Adipocyte (in vitro differentiated cells): ENCODE measurements around the gene NUDT3.
"Not testable (repeated sequence)": the region's sequence is repeated elsewhere in the genome, so short reads cannot be mapped to it uniquely, and the experiment has no call there.

Experiments used
- DNase-seq: peaks from one replicate; pipeline ENCODE4 v3.0.0-alpha.2; 2015; ENCODE audit warnings: low read depth
- H3K27me3 ChIP-seq: replicated peaks from 2 replicates; pipeline ENCODE4 v1.7.0; 2013; ENCODE audit warnings: mild to moderate bottlenecking, low read length, moderate library complexity; ENCODE audit not compliant: control insufficient read depth, insufficient read depth
- H3K36me3 ChIP-seq: 2 replicates; pipeline ENCODE4 v1.7.0; 2013; ENCODE audit warnings: low read length, mild to moderate bottlenecking, moderate library complexity; ENCODE audit not compliant: control insufficient read depth, insufficient read depth, severe bottlenecking
- H3K4me1 ChIP-seq: 2 replicates; pipeline ENCODE4 v1.7.0; 2013; ENCODE audit warnings: mild to moderate bottlenecking, low read length, moderate library complexity; ENCODE audit not compliant: control insufficient read depth, insufficient read depth
- H3K4me3 ChIP-seq: 2 replicates; pipeline ENCODE4 v1.7.0; 2013; ENCODE audit warnings: mild to moderate bottlenecking, low read length, moderate library complexity
- H3K9ac ChIP-seq: 2 replicates; pipeline ENCODE4 v1.7.0; 2013; ENCODE audit warnings: mild to moderate bottlenecking, low read length, moderate library complexity
- H3K9me3 ChIP-seq: 2 replicates; pipeline ENCODE4 v1.7.0; 2013; ENCODE audit warnings: mild to moderate bottlenecking, low read length, moderate library complexity; ENCODE audit not compliant: control insufficient read depth

Gene NUDT3

DNA sequence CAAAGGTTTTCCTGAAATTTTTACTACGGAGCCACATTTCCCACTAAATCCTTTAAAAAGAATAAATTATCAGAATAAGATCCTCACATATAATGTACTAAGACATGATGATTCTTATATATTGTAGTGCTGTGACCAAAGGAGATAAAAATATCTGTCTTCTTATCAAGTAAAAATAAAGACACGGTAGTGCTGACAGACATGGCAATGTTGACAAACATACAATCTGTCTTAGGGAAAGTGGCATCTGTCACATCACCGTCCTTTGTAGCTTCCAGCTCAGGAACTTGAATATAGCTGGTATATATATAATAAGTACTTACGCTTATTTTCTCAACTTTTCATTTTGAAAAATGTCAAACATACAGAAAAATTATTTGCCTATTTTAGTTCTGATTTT, 66.8 kb downstream of the NUDT3 start:
- no peak overlapping the region for H3K9ac ChIP-seq
- no peak overlapping the region for H3K4me3 ChIP-seq
- no peaks in the 10 kb centered on the region for H3K27me3 ChIP-seq
- peaks cover 4% of the 10 kb centered on the region for H3K36me3 ChIP-seq
- H3K4me1 ChIP-seq, result peaks cover 9% of the 10 kb centered on the region
- no peaks in the 10 kb centered on the region for H3K9me3 ChIP-seq
- DNase-seq, result no peak

DNA sequence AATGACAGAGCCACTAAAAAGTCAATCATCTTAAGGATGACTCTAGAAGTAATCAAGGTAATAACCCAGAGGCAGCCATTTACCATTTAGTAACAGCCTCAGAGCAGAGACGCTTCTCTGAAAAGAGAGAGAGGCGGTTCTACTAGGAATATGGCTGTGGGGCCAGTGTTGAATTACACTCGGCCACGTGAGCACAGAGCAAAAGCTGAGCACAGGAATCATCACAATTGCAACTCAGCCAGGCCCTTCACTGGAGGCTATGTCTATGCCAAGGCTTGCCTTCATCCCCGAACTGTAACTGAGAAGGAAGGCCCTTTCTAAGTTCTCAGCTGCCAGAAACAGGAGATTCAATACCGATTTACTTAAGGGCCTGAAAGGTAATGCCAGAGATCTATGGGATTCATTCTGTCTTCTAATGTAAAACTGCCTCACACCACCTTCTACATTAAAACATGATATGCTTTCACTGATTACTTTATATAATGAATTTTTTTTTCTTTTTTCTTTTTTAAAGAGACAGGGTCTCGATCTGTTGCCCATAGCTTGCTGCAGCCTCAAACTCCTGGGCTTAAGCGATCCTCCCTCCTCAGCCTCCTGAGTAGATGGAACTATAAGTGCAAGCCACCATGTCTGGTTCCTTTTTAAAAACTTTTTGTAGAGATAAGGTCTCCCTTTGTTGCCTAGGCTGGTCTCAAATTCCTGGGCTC, 67.6 kb downstream of the NUDT3 start:
- peak; percentile 71 for DNase-seq
- Histone ChIP-seq H3K9ac (peak overlapping the region; percentile 58), H3K4me3 (no peak overlapping the region), H3K9me3 (no peaks in the 10 kb centered on the region), H3K36me3 (peaks cover 4% of the 10 kb centered on the region), H3K4me1 (peaks cover 9% of the 10 kb centered on the region), H3K27me3 (no peaks in the 10 kb centered on the region)

DNA sequence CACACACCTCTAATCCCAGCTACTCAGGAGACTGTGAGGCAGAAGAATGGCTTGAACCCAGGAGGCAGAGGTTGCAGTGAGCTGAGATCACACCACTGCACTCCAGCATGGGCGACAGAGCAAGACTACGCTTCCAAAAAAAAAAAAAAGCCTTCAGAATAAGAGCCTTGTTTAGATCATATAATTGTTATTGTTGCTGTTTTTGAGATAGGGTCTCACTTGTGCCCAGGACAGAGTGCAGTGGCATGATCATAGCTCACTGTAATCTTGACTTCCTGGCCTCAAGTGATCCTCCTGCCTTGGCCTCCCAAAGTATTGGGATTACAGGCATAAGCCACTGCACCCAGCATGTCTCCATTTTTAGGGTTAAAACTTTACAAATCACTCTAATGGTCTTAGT, 68.2 kb downstream of the NUDT3 start:
- H3K9ac ChIP-seq, H3K36me3 ChIP-seq, H3K4me1 ChIP-seq, H3K4me3 ChIP-seq, DNase-seq, H3K27me3 ChIP-seq, H3K9me3 ChIP-seq: not testable (repeated sequence)

DNA sequence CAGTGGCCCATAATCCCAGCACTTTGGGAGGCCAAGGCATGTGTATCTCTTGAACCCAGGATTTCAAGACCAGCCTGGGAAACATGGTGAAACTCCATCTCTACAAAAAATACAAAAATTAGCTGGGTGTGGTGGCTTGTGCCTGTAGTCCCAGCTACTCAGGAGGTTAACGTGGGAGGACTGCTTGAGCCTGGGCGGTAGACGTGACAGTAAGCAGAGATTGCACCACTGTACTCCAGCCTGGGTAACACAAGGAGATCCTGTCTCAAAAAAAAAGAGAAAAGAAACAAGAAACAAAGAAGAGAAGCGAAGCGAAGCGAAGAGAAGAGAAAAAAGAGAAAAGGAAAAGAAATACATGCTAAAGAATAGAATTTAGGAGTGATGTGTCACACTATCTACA, 69.2 kb downstream of the NUDT3 start:
- no peaks in the 10 kb centered on the region for H3K27me3 ChIP-seq
- no peaks in the 10 kb centered on the region for H3K9me3 ChIP-seq
- H3K4me3 ChIP-seq, result no peak overlapping the region
- H3K4me1 ChIP-seq, result peaks cover 15% of the 10 kb centered on the region
- H3K9ac ChIP-seq, result no peak overlapping the region
- DNase-seq, result no peak
- H3K36me3 ChIP-seq, result peaks cover 4% of the 10 kb centered on the region

DNA sequence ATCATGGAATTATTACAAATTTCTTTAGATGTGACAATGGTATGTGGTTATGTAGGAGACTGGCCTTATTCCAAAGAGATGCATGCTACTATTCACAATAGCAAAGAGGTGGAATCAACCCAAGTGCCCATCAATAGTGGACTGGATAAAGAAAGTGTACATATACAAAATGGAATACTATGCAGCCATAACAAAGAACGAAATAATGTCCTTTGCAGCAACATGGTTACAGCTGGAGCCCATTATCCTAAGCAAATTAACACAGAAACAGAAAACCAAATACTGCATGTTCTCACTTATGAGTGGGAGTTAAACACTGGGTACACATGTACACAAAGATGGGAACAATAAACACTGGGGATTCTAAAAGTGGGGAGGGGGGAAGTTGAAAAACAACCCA, 69.7 kb downstream of the NUDT3 start:
- no peak for DNase-seq
- Histone ChIP-seq H3K9me3 (no peaks in the 10 kb centered on the region), H3K4me1 (peaks cover 20% of the 10 kb centered on the region), H3K4me3 (no peak overlapping the region), H3K36me3 (peaks cover 3% of the 10 kb centered on the region), H3K27me3 (no peaks in the 10 kb centered on the region), H3K9ac (no peak overlapping the region)

DNA sequence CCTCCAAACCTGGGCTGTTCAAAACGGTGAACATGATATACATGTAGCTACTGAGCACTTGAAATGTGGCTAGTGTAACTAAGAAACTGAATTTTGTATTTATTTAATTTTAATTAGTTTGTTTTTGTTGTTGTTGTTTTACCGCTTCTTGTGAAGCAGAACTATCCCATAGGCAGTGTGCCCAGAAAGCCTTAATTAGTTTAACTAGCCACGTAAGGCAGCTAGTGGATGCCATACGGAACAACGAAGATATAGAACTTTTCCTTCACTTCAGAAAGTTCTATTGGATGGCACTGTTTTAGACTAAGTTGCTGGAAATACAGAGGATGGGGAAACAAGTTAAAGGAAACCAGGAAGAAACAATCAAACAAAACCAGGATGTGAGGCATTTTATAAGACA, 70.6 kb downstream of the NUDT3 start:
- H3K9ac ChIP-seq, result no peak overlapping the region
- peaks cover 23% of the 10 kb centered on the region for H3K4me1 ChIP-seq
- no peaks in the 10 kb centered on the region for H3K27me3 ChIP-seq
- DNase-seq, result no peak
- H3K36me3 ChIP-seq, result no peaks in the 10 kb centered on the region
- no peak overlapping the region for H3K4me3 ChIP-seq
- no peaks in the 10 kb centered on the region for H3K9me3 ChIP-seq

DNA sequence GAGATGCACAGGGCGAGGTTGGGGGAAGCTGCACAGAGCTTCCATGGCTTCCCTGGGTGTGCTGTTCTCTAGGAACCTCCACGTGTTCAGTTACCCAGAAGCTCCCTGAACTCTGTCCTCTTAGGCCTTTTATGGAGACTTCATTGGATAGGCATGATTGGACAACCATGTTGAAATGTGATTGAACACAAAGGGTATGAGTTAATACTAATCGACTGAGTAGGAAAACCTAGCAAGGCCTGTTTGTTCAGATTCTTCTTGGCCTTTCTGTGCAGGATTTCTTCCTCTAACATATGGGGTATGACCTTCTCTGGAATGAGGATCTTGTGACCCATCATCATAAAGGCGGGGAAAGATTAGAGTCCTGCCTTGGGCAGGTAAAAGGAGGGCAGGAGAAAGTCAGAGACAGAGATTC, 73.0 kb downstream of the NUDT3 start:
- no peaks in the 10 kb centered on the region for H3K9me3 ChIP-seq
- DNase-seq, result no peak

DNA sequence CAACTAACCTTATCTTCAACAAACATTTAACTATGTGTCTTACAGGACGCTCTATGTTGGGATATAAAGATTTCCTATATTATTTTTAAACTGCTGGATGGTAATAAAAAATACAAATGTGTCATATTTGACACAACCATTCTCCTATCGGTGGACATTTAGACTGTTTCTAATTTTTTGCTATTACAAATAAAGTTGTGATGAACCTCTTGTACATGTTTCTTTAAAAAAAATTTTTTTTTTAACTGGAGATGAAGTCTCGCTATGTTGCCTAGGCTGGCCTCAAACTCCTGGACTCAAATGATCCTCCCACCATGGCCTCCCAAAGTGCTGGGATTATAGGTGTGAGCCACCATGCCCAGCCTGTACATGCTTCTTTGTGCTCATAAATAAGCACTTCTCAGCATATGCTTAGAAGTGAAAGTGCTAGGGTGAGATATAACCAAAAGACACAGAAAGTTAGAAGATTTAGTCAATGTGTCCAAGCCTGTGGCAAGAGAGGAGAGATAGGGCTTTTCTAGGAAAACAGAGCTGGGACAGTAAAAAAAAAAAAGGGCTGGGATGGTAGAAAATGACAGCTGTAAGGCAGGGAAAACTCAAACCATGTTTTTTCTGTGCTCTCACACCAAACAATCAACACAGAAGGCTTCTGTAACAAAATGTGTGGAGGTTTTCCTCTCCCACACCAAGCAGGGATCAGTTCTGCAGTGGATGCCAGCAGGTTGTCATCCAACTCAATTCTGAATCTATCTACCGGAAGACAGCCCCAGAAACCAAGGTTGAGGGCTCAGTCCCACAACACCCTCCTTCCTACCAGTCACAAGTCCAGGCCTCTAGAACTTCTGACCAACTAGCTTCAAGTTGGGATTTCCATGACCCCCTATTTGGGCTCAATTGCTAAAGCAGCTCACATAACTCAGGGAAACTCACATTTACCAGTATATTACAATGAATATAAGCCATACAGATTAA, 73.7 kb downstream of the NUDT3 start:
- Histone ChIP-seq H3K27me3 (no peaks in the 10 kb centered on the region), H3K4me1 (peaks cover 14% of the 10 kb centered on the region), H3K4me3 (no peak overlapping the region), H3K36me3 (no peaks in the 10 kb centered on the region), H3K9me3 (no peaks in the 10 kb centered on the region), H3K9ac (no peak overlapping the region)
- DNase-seq, result no peak

More for the DNA sequence above, 73.0 kb downstream of the NUDT3 start:
- no peaks in the 10 kb centered on the region for H3K36me3 ChIP-seq
- no peak overlapping the region for H3K9ac ChIP-seq
- no peaks in the 10 kb centered on the region for H3K27me3 ChIP-seq
- no peak overlapping the region for H3K4me3 ChIP-seq
- peaks cover 16% of the 10 kb centered on the region for H3K4me1 ChIP-seq

DNA sequence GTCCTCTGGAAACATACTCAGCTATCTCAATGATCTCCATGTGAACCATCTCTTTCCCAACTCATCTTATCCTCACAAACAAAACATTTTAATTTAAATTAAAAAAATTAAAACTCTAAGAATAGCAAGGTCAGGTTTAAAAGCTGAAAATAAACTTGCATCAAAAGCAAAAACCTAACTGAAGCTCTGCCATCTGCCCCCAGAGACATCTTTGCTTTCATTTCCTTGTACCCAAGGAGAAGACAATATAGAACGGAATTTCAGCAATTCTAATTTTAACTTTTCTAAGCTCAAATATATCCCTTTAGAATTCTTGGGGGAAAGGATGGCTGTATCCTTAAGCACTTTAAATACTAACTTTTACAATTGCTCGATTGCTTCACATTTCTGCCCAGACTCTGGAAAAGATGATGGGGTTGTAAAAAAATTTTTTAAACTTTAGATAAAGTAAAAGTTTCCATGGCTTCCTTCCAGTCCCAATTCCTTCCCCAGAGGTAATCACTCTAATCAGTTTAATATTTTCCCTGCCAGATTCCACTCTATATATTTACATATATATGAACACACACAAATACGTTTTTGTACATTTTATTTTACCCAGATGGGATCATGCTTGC, 74.5 kb downstream of the NUDT3 start:
- H3K36me3 ChIP-seq, result no peaks in the 10 kb centered on the region
- H3K9me3 ChIP-seq, result no peaks in the 10 kb centered on the region
- peaks cover 14% of the 10 kb centered on the region for H3K4me1 ChIP-seq
- H3K27me3 ChIP-seq, result no peaks in the 10 kb centered on the region
- peak overlapping the region; percentile 5 for H3K9ac ChIP-seq
- peak overlapping the region; percentile 11 for H3K4me3 ChIP-seq
- peak; percentile 74 for DNase-seq

DNA sequence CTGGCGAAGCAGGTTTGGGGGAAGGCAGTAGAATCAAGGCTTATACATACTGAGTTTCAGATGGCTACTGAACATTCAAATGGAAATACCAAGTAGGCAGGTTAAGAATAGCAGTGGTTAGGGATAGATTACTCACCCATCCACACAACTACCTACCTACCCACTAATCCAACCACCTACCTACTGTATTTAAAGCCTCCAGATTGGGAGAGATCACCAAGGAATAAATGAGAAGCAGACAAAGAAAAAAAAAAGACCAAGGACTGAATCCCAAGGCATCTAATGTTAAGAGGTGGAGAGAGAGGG, 75.3 kb downstream of the NUDT3 start:
- Histone ChIP-seq H3K9me3 (no peaks in the 10 kb centered on the region), H3K4me3 (no peak overlapping the region), H3K4me1 (peaks cover 14% of the 10 kb centered on the region)

DNA sequence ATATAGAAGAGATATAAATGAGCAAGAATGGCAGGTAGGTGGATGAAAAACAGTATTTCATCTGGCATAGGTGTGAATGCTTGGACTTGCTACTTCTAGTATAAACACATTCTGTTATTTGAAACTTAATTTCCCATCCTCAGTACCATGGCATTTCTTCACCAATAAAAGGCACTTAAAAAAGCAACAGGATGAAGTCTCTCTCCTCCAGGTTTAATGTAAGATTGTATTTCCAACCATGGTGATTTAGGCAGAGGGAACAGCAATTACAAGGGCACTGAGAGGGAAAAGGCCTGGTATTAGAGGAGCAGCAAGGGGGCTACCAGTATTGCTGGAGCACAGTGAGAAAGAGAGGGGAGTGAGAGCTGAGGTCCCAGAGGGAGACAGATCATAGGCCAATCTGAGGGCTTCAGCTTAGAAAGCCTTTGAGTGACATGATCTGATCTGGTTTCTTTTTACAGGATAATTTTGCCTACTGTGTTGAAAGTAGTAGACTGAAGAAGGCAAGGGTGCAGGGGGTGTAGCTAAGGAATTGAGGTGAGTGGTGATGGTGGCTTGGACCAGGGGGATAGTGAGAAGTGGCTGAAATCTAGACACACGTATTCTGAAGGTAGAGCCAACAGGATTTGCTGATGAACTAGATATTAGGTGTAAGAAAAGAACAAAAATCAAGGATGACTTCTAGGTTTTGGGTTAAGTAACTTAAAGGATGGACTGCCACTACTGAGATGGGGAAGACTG, 75.9 kb downstream of the NUDT3 start:
- peaks cover 14% of the 10 kb centered on the region for H3K4me1 ChIP-seq
- no peaks in the 10 kb centered on the region for H3K27me3 ChIP-seq
- no peak overlapping the region for H3K4me3 ChIP-seq
- H3K36me3 ChIP-seq, result no peaks in the 10 kb centered on the region
- no peaks in the 10 kb centered on the region for H3K9me3 ChIP-seq
- H3K9ac ChIP-seq, result no peak overlapping the region
- DNase-seq, result no peak

More for the DNA sequence above, 75.3 kb downstream of the NUDT3 start:
- Histone ChIP-seq H3K27me3 (no peaks in the 10 kb centered on the region), H3K36me3 (no peaks in the 10 kb centered on the region), H3K9ac (peak overlapping the region; percentile 5)
- no peak for DNase-seq
